SU-DHL-6 (cell line): ENCODE data around the gene STRA6.

Experiments used
- H2AFZ ChIP-seq: fragments of 200-600 bp; sonication (generic); 2 replicates; pipeline ENCODE4 v1.6.1; 2014; ENCODE audit warnings: low read depth, mild to moderate bottlenecking, moderate library complexity, mixed read lengths, antibody characterized with exemption, low read length; ENCODE audit not compliant: severe bottlenecking
- H3F3A ChIP-seq: fragments of 200-600 bp; shearing (Covaris generic); 2 replicates; pipeline ENCODE4 v1.6.0; 2016; ENCODE audit warnings: antibody characterized with exemption, mild to moderate bottlenecking; ENCODE audit not compliant: insufficient read depth
- H3K27ac ChIP-seq: fragments of 200-600 bp; sonication (generic); 2 replicates; pipeline ENCODE4 v1.5.1; 2016; ENCODE audit warnings: low read depth, mild to moderate bottlenecking, low read length, moderate library complexity, mixed read lengths
- H3K27me3 ChIP-seq: fragments of 200-600 bp; sonication (generic), shearing (Covaris generic); 2 replicates; pipeline ENCODE4 v1.6.0; 2014; ENCODE audit warnings: mild to moderate bottlenecking, low read length
- H3K36me3 ChIP-seq: fragments of 200-600 bp; sonication (generic); 2 replicates; pipeline ENCODE4 v1.6.1; 2014; ENCODE audit warnings: mild to moderate bottlenecking, low read length, mixed read lengths
- H3K4me2 ChIP-seq: fragments of 300-600, 200-600 bp; shearing (Covaris generic), sonication (generic); 2 replicates; pipeline ENCODE4 v1.6.0; 2014; ENCODE audit warnings: low read length, low read depth, mild to moderate bottlenecking; ENCODE audit not compliant: poor library complexity, severe bottlenecking
- H3K4me3 ChIP-seq: fragments of 200-600 bp; sonication (generic); 2 replicates; pipeline ENCODE4 v1.5.1; 2014; ENCODE audit warnings: antibody characterized with exemption, low read length, mild to moderate bottlenecking, mixed read lengths; ENCODE audit not compliant: insufficient read depth, poor library complexity, severe bottlenecking
- H3K79me2 ChIP-seq: fragments of 200-600 bp; sonication (generic); 2 replicates; pipeline ENCODE4 v1.6.1; 2014; ENCODE audit warnings: mild to moderate bottlenecking, low read length, moderate library complexity; ENCODE audit not compliant: insufficient read depth
- H3K9ac ChIP-seq: fragments of 200-600 bp; sonication (generic); 2 replicates; pipeline ENCODE4 v1.7.0; 2014; ENCODE audit warnings: mild to moderate bottlenecking, low read length
- H3K9me2 ChIP-seq: fragments of 200-600 bp; sonication (generic); replicated peaks from 2 replicates; pipeline ENCODE4 v1.6.1; 2014; ENCODE audit warnings: low read length; ENCODE audit not compliant: insufficient read depth
- H3K9me3 ChIP-seq: fragments of 200-600 bp; sonication (generic); 2 replicates; pipeline ENCODE4 v1.6.1; 2014; ENCODE audit warnings: low read length, mixed read lengths; ENCODE audit not compliant: insufficient read depth
- H4K20me1 ChIP-seq: fragments of 200-600 bp; sonication (generic); 2 replicates; pipeline ENCODE4 v1.6.1; 2014; ENCODE audit warnings: low read depth, mild to moderate bottlenecking, antibody characterized with exemption, low read length, moderate library complexity, mixed read lengths
- EZH2phosphoT487 ChIP-seq: fragments of 200-600 bp; sonication (generic), shearing (Covaris generic); conservative IDR thresholded peaks from 2 replicates; pipeline ENCODE4 v1.6.1; 2018; ENCODE audit warnings: mild to moderate bottlenecking, antibody characterized with exemption, low read length, moderate library complexity, mixed read lengths
- TF ChIP-seq, protein P1 (sequence below): fragments of 200-600 bp; sonication (generic); IDR thresholded peaks from one replicate; pipeline ENCODE4 v1.5.1; 2017; ENCODE audit warnings: antibody characterized with exemption, mild to moderate bottlenecking, low read length, moderate library complexity; ENCODE audit not compliant: insufficient read depth, poor library complexity, severe bottlenecking

The STRA6 gene

DNA sequence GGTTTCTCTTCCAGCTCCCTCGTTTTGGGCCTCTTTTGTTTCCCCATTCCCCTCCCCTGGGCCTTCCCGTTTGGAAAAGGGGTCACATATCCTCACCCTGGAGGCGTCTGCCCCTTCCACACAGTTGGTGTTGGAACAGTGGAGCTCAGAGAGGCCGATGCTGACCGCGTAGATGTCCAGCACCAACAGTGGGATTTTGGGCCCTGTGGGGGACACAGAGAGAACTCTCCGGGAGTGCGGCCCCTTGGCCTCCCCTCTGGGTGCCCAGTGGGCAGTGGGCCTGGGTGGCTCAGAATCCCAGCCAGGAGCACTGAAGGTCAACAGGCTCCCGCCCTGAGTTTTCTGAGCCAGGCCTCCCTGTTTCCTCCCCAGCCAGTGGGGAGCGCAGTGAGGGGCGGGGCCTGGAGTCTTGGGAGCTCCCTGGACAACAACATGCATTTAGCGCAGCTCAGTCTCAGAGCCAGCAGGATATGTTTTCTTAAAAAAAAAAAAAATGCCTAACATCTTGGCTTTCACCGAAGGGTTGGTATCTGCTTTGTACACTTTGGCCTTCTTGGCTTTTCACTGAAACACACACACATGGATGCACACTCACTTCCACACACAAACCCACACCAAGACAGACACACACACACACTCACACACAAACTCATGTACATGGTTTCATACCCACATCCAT is 29.7 kb downstream of the STRA6 start:
- Histone ChIP-seq H3K79me2 (no peaks in the 10 kb centered on the region), H3K9ac (no peak overlapping the region), H3F3A (no peaks in the 10 kb centered on the region), H2AFZ (no peak overlapping the region), H3K27me3 (no peaks in the 10 kb centered on the region), H3K36me3 (no peaks in the 10 kb centered on the region), H4K20me1 (no peaks in the 10 kb centered on the region), H3K27ac (no peak overlapping the region), H3K4me3 (no peak overlapping the region), H3K4me2 (no peak overlapping the region), H3K9me2 (no peaks in the 10 kb centered on the region), H3K9me3 (no peaks in the 10 kb centered on the region)
- TF ChIP-seq, protein P1, sequence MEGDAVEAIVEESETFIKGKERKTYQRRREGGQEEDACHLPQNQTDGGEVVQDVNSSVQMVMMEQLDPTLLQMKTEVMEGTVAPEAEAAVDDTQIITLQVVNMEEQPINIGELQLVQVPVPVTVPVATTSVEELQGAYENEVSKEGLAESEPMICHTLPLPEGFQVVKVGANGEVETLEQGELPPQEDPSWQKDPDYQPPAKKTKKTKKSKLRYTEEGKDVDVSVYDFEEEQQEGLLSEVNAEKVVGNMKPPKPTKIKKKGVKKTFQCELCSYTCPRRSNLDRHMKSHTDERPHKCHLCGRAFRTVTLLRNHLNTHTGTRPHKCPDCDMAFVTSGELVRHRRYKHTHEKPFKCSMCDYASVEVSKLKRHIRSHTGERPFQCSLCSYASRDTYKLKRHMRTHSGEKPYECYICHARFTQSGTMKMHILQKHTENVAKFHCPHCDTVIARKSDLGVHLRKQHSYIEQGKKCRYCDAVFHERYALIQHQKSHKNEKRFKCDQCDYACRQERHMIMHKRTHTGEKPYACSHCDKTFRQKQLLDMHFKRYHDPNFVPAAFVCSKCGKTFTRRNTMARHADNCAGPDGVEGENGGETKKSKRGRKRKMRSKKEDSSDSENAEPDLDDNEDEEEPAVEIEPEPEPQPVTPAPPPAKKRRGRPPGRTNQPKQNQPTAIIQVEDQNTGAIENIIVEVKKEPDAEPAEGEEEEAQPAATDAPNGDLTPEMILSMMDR, result no peak
- no peak for TF ChIP-seq EZH2phosphoT487

DNA sequence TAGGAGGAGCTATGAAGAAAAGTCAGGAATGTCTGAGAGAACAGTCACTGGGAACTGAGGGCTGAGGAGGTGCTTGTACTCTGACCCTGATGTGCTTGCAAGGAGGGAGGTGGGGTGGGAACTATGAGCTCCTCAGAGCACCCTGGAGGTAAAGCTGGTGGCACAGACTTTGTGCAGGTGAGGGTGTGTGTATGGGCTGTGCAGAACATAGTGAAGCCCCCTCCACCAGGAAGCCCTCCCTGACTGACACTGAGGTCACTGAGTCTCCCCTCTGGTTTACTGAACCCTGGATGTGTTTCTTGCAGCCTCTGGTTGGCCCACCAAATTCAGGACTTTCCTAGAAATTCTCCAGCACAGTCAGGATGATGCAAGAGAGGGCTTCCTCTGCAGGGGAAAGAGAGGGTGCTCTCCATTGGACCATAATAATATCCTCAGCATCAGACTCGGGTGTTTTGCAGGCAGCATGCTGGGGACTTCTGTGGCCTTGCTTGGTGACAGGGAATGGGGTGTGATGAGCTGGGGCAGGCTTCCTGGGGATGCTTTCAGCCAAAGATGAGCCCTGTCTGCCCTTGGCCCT is 30.5 kb downstream of the STRA6 start:
- H3K9ac ChIP-seq, result no peak overlapping the region
- H3K4me3 ChIP-seq, result no peak overlapping the region
- H3K36me3 ChIP-seq, result no peaks in the 10 kb centered on the region
- no peaks in the 10 kb centered on the region for H3F3A ChIP-seq
- H3K9me3 ChIP-seq, result no peaks in the 10 kb centered on the region
- no peak overlapping the region for H2AFZ ChIP-seq
- no peak for TF ChIP-seq EZH2phosphoT487
- TF ChIP-seq, protein P1, result no peak
- no peak overlapping the region for H3K27ac ChIP-seq
- H3K9me2 ChIP-seq, result no peaks in the 10 kb centered on the region
- no peaks in the 10 kb centered on the region for H3K27me3 ChIP-seq
- no peak overlapping the region for H3K4me2 ChIP-seq
- no peaks in the 10 kb centered on the region for H3K79me2 ChIP-seq
- no peaks in the 10 kb centered on the region for H4K20me1 ChIP-seq

DNA sequence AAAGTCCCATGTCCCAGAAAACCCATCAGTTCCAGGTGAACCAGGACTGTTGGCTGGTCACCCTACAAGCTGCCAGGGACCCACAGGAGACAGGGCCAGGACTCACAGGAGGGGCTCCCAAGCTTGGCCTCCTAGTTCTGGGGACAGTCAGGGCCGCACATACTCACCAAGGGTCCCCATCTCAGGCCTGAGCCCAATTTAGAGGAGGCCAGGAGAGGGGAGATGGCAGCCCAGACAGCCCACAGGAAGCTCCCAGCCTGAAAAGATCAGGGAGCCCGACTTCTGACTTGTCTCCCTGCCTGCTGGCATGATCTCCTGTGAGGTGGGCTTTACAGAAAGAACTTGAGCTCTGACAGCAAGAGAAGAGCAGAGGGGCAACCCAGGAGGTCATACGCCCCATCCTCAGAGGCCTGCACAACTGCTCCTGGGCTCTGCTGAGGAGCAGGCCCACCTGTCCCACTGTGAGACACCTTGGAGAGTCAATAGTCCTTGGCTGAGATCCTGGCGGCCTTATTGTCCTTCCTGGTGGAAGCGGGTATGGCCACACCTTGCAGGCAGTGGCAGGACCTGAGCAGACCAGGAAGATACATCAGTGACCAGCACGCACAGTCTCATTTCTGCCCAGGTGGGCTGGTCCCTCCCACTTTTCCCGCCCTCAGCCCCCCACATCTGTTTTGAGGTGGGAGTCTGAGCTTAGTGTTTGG is 31.6 kb downstream of the STRA6 start:
- H3K9me3 ChIP-seq, result no peaks in the 10 kb centered on the region
- H3K4me2 ChIP-seq, result no peak overlapping the region
- no peak overlapping the region for H2AFZ ChIP-seq
- no peaks in the 10 kb centered on the region for H3F3A ChIP-seq
- H3K79me2 ChIP-seq, result no peaks in the 10 kb centered on the region
- no peaks in the 10 kb centered on the region for H4K20me1 ChIP-seq
- H3K4me3 ChIP-seq, result no peak overlapping the region
- no peak overlapping the region for H3K27ac ChIP-seq
- H3K27me3 ChIP-seq, result no peaks in the 10 kb centered on the region
- no peak for TF ChIP-seq EZH2phosphoT487
- TF ChIP-seq, protein P1, result no peak
- H3K9me2 ChIP-seq, result no peaks in the 10 kb centered on the region
- no peak overlapping the region for H3K9ac ChIP-seq
- H3K36me3 ChIP-seq, result no peaks in the 10 kb centered on the region
